Embryonic facial prominence (tissue), 1 donor: ENCODE data around the gene F7.
"Not testable (repeated sequence)": the region's sequence is repeated elsewhere in the genome, so short reads cannot be mapped to it uniquely, and the experiment has no call there.

ENCODE experiments used
- DNase-seq: peaks from one replicate; pipeline ENCODE4 v3.0.0-alpha.2; 2016; ENCODE audit errors: extremely low spot score

F7 gene

DNA sequence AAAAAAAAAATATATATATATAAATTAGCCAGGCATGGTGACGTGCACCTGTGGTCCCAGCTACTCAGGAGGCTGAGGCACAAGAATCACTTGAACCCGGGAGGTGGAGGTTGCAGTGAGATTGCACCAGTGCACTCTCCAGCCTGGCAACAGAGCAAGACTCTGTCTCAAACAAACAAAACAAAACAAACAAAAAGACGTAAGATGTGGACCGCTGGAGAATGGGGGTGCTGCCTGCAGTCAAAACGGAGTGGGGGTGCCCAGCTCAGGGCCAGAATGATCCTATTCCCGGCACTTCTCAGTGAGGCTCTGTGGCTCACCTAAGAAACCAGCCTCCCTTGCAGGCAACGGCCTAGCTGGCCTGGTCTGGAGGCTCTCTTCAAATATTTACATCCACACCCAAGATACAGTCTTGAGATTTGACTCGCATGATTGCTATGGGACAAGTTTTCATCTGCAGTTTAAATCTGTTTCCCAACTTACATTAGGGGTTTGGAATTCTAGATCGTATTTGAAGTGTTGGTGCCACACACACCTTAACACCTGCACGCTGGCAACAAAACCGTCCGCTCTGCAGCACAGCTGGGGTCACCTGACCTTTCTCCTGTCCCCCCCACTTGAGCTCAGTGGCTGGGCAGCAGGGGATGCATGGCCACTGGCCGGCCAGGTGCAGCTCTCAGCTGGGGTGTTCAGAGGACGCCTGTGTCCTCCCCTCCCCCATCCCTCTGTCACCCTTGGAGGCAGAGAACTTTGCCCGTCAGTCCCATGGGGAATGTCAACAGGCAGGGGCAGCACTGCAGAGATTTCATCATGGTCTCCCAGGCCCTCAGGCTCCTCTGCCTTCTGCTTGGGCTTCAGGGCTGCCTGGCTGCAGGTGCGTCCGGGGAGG lies at the start of gene F7:
Gene F7, plus strand, starts transcription at position 760 of the 889 bp plus-strand sequence. Its CDS starts 51 bp downstream, at position 811.
- no peak for DNase-seq

- DNase-seq: no peak
These were observed 48.5 kb upstream of the F7 start for GRCh38 chr13:113057084-113057483.

- DNase-seq: not testable (repeated sequence)
These were observed 48.0 kb upstream of the F7 start for GRCh38 chr13:113057559-113057958.

GRCh38 chr13:113058129-113058987 lies 47.2 kb upstream of the F7 start:
- DNase-seq: no peak

DNA sequence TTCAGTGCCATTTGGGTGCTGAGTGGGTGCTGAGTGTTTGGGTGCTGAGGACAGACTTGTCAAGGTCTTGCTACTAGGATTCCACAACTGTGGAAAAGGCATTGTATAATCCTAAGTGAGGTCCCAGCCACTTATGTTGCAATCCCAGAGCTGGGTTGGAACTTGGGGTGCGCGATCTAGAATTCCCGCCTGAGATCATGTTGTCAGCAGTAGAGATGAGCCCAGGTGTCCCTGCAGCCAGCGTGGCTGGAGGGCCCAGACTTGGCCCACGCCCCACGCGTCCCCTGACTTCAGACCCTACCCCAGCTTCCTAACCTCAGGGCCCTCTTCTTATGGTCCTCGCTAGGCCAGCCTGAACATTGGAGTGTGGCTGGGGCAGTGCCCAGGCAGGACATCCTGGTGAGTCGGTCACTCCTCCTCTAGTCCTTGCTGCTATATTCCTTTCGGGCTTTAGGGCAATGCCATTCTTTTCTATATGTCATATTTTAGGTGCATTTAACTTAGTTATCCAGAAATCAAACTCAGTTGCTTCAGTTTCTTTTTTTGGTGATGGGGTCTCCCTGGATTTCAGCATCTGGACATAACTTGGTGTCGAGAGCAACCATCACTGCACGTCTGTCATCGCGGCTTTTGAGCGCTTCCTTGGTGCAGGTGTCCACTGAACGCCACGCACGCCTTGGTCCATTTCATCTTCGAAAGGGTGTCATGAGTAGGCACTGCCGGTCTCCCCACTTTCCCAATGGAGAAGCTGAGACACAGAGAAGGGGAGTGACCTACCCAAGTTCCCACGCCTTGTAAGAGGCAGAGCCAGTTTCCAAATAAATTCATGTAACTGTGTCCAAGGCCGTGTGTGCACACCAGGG lies 46.4 kb upstream of the F7 start:
- DNase-seq: no peak

DNA sequence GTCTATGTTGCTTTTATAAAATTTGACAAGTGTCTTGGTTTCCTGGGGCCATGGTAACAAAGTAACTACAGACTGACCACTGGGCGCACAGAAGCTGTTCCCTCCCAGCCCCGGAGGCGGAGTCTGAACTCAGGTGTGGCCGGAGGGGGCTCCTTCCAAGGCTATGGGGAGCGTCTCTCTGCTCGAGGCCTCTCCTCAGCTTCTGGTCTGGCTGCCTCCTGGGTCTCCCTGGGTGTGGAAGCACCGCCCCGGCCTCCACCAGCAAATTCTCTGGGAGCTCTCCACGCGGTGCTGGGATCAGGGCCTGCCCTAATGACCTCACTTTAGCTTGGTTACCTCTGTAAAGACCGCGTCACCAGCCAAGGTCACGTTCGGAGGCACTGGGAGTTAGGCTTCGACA lies 45.7 kb upstream of the F7 start:
- no peak for DNase-seq

GRCh38 chr13:113060557-113061270 lies 44.9 kb upstream of the F7 start:
- no peak for DNase-seq

GRCh38 chr13:113061271-113061625 lies 44.3 kb upstream of the F7 start:
- DNase-seq: no peak

GRCh38 chr13:113061796-113062425 lies 43.7 kb upstream of the F7 start:
- DNase-seq: no peak

- DNase-seq: no peak
These were observed 42.9 kb upstream of the F7 start for GRCh38 chr13:113062691-113063090.

DNA sequence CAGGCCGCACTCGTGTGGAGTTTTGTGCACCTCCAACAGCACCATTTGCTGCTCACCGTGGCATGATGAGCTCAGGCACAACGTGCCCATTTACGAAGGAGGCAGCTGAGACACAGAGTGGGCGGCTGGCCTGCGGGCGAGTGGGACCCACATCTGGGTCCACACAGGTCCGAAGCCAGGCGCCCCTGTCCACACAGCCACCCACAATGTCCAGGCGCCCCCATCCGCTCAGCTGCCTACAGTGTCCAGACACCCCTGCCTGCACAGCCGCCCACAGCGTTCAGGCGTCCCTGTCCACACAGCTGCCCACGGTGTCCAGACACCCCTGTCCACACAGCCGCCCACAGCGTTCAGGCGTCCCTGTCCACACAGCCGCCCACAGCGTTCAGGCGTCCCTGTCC lies 42.5 kb upstream of the F7 start:
- no peak for DNase-seq

DNA sequence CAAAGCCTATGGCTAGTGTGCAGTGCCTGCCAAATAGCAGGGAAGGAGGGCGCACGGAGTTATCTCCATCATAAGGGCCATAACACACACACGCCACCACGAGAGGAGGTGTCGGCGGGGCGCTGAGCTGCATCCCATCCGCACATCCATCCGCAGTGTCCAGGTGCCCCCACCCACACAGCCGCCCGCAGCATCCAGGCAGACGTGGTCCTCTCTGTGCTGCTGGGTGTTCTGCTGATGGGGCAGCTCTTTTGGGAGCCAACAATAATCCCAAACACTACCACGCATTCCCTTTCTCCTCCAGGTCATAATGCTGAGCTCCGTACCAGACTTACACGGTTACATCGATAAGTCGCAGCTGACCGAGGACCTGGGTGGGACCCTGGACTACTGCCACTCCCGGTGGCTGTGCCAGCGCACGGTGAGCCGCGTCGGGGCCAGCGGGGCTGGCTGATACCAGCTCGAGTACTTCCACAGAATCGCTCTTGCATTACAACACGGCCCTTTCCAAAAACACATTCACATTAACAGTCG lies 41.5 kb upstream of the F7 start:
- DNase-seq: no peak

GRCh38 chr13:113064534-113065405 lies 40.8 kb upstream of the F7 start:
- DNase-seq: no peak

DNA sequence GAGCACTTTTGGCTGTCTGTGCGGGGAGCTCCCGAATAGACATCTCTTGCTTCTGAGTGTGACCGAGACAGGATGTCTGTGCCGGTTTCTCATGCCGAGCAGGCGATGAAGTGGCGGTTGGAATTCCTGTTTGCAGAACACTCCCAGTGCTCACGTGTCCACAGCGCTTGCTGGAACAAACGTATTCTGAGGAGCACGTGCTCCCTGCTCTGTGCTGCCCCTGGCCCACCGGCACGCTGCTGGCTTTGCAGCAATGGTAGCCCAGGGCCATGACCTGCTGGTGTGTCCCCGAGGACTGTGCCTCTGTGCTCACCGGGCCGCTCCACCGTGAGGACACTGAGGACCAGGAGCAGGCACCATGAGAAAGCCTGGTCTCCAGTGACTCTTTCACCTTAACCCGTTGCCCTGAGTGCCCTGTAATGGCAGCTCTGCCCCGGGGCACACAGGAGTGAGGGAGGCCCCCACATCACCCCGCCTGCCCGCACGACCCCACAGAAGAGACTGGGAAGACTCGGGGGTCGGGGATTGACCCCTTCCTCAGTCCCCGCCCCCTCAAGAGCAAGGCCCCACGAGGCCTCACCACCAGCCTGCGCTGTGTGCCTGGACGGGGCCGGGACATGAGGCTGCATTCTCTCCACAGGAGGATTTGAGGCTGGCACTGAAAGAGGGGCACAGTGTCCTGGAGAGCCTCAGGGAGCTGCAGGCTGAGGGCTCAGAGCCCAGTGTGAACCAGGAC lies 40.0 kb upstream of the F7 start:
- no peak for DNase-seq

DNA sequence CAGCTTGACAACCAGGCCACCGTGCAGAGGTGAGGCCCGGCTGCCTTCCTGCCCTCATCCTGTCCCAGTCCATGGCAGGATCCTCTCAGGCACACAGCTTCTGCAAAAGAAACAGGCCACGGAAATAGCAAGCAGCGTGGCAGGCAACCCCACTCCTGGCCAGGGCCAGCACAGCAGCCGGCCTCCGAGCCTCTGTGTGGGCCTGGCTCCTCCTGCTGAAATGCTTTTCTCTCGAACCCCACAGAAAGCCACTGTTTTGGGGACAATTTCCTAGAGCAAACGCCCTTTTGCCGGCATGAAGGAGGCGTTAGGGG lies 39.5 kb upstream of the F7 start:
- no peak for DNase-seq

- DNase-seq: no peak
These were observed 38.8 kb upstream of the F7 start for GRCh38 chr13:113066746-113067145.

GRCh38 chr13:113069861-113070805 lies 35.5 kb upstream of the F7 start:
- no peak for DNase-seq

DNA sequence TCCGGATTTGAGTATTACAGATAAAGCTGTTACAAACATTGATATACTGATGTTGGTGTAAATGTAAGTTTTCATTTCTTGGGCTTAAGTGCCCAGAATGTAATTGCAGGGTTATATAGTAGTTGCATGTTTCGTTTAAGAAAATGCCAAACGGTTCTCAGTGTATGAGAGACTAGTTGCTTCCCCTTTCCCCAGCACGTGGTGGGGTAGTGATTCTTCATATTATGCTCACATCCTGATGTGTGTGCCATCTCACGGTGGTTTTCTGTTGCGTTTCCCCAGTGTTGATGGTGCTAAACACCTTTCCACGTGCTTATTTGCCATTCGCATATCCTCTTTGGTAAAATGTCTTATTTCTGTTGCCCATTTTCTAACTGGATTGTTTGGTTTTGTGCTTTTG lies 34.7 kb upstream of the F7 start:
- no peak for DNase-seq
